ENCODE results near the gene KRTAP1-1. TPM values are rescaled to one million over a fixed set of nuclear protein-coding genes. Genes with fewer than 3 reads are reported as not detected.
"Not testable (repeated sequence)": the region's sequence is repeated elsewhere in the genome, so short reads cannot be mapped to it uniquely, and the experiment has no call there.

KRTAP1-1 gene, protein sequence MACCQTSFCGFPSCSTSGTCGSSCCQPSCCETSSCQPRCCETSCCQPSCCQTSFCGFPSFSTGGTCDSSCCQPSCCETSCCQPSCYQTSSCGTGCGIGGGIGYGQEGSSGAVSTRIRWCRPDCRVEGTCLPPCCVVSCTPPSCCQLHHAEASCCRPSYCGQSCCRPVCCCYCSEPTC
- total RNA-seq (2014; rRNA removed; shearing (Covaris generic)) = not detected in 2 replicates

DNA sequence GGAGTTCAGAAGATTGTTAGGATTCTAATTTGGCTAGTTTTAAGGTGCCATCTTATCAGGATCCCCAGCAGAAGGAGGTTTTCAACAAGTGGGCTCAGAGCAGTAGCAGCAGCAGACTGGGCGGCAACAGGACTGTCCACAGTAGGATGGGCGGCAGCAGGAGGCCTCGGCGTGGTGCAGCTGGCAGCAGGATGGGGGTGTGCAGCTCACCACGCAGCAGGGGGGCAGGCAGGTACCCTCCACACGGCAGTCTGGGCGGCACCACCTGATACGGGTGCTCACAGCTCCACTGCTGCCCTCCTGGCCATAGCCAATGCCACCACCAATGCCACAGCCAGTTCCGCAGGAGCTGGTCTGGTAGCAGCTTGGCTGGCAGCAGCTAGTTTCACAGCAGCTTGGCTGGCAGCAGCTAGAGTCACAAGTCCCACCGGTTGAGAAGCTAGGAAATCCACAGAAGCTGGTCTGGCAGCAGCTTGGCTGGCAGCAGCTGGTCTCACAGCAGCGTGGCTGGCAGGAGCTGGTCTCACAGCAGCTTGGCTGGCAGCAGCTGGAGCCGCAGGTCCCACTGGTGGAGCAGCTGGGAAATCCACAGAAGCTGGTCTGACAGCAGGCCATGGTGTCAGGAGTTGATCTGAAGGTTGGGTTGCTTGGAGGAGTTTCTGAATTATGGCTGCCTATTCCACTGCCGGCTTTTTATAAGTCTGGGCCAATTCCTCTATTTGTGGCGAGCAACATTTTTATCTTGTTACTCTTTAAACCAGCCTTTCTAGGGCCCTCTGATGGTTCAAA, at the start of gene KRTAP1-1:
TSS of gene KRTAP1-1 (minus strand) at position 668 of the 789 bp plus-strand sequence. CDS start at position 615, 53 bp downstream.
- not testable (repeated sequence) for H3K4me3 ChIP-seq; H3K4me1 ChIP-seq; H3K27ac ChIP-seq; H3K27me3 ChIP-seq; H3K36me3 ChIP-seq; H3K9me3 ChIP-seq (replicated peaks)
- DNase-seq = peak; percentile 18 to 25

- DNase-seq; H3K36me3 ChIP-seq; H3K27ac ChIP-seq; H3K27me3 ChIP-seq; H3K9me3 ChIP-seq (replicated peaks); H3K4me3 ChIP-seq; H3K4me1 ChIP-seq: not testable (repeated sequence)
These were observed 47.6 kb upstream of the KRTAP1-1 start for GRCh38 chr17:41088760-41089352.

DNA sequence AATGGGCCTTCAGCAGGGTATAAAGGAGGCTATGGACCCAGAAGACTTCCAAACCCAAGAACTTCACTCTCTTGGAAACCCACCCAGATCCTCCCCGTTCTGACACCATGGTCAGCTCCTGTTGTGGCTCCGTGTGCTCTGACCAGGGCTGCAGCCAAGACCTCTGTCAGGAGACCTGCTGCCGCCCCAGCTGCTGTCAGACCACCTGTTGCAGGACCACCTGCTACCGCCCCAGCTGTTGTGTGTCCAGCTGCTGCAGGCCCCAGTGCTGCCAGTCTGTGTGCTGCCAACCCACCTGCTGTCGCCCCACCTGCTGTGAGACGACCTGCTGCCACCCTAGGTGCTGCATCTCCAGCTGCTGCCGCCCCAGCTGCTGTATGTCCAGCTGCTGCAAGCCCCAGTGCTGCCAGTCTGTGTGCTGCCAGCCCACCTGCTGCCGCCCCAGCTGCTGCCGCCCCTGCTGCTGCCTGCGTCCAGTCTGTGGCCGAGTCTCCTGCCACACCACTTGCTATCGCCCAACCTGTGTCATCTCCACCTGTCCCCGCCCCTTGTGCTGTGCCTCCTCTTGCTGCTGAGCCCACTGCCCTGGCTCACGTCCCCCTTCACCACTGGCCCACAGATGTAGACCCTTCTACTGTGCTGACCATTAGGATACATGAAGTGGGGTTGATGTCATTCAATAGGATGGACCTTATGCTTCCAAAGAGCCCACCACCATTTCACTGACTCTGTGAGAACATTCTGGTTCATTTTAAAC, 43.0 kb upstream of the KRTAP1-1 start, which contains the start of gene KRTAP4-7:
TSS of gene KRTAP4-7 (plus strand) at position 51 of the 757 bp plus-strand sequence. CDS start at position 108, 57 bp downstream.
- H3K4me3 ChIP-seq, H3K27ac ChIP-seq: not testable (repeated sequence)
- peak; percentile 70 to 81 for DNase-seq

GRCh38 chr17:41083427-41083826, 42.2 kb upstream of the KRTAP1-1 start:
- H3K27me3 ChIP-seq; DNase-seq; H3K4me3 ChIP-seq; H3K36me3 ChIP-seq; H3K4me1 ChIP-seq; H3K9me3 ChIP-seq (replicated peaks); H3K27ac ChIP-seq: not testable (repeated sequence)

More for the DNA sequence above, 43.0 kb upstream of the KRTAP1-1 start, which contains the start of gene KRTAP4-7:
- H3K27me3 ChIP-seq; H3K9me3 ChIP-seq (replicated peaks); H3K36me3 ChIP-seq; H3K4me1 ChIP-seq: not testable (repeated sequence)

- no peaks in the 10 kb centered on the region for H3K36me3 ChIP-seq
- no peaks in the 10 kb centered on the region for H3K27me3 ChIP-seq
- H3K4me1 ChIP-seq = no peaks in the 10 kb centered on the region
- H3K27ac ChIP-seq = no peak overlapping the region
- no peak overlapping the region for H3K4me3 ChIP-seq
- H3K9me3 ChIP-seq (replicated peaks) = no peaks in the 10 kb centered on the region
- DNase-seq = no peak
These were observed 41.4 kb upstream of the KRTAP1-1 start for GRCh38 chr17:41082626-41083025.

DNA sequence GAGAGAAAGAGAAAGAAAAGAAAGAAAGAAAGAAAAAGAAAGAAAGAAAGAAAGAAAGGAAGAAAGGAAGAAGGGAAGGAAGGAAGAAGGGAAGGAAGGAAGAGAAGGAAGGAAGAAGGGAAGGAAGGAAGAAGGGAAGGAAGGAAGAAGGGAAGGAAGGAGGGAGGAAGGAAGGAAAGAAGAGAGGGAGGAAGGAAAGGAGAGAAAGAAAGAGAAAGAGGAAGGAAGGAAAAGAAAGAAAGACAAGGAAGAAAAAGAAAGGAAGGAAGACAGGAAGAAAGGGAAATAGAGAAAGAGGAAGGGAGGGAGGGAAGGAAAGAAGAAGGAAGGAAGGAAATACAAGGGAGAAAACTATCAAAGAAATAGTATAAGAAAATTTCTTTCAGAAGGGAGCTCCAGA, 35.5 kb upstream of the KRTAP1-1 start:
- H3K9me3 ChIP-seq (replicated peaks) = no peaks in the 10 kb centered on the region
- H3K27me3 ChIP-seq = no peaks in the 10 kb centered on the region
- H3K27ac ChIP-seq = no peak overlapping the region
- no peak for DNase-seq
- no peaks in the 10 kb centered on the region for H3K36me3 ChIP-seq
- peaks cover 7% of the 10 kb centered on the region for H3K4me1 ChIP-seq
- no peak overlapping the region for H3K4me3 ChIP-seq

DNA sequence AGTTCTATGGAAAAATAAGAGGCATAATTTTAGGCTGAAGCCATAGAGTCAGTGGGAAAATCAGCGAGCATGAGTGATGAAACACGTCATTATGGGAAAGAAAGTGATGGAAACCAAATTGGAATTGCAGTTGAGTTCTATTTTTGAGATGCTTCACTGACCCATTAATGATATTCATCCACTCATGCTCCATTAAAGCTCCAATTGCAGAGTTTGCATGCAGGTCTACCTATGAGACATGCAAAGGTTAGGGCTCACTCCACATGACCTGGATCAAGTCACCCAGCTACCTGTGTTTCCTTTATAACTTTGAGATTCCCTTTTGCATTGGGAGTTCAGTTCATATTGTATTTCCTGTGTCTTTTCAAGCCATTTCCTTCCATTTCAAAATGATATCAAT, 32.4 kb upstream of the KRTAP1-1 start:
- DNase-seq = no peak
- Histone ChIP-seq H3K27ac (no peak overlapping the region), H3K4me3 (no peak overlapping the region), H3K9me3 (replicated peaks) (no peaks in the 10 kb centered on the region), H3K36me3 (no peaks in the 10 kb centered on the region), H3K4me1 (peaks cover 25% of the 10 kb centered on the region), H3K27me3 (no peaks in the 10 kb centered on the region)

- peak; percentile 98 for DNase-seq
- no peak overlapping the region for H3K4me3 ChIP-seq
- H3K4me1 ChIP-seq = peaks cover 27% of the 10 kb centered on the region
- H3K9me3 ChIP-seq (replicated peaks) = no peaks in the 10 kb centered on the region
- no peaks in the 10 kb centered on the region for H3K27me3 ChIP-seq
- H3K27ac ChIP-seq = peak overlapping the region; percentile 77
- no peaks in the 10 kb centered on the region for H3K36me3 ChIP-seq
These were observed 30.5 kb upstream of the KRTAP1-1 start for GRCh38 chr17:41071606-41072360.

GRCh38 chr17:41069031-41069430, 27.8 kb upstream of the KRTAP1-1 start:
- H3K36me3 ChIP-seq = no peaks in the 10 kb centered on the region
- no peak overlapping the region for H3K27ac ChIP-seq
- H3K4me1 ChIP-seq = peaks cover 51% of the 10 kb centered on the region
- DNase-seq = no peak
- H3K27me3 ChIP-seq = no peaks in the 10 kb centered on the region
- H3K9me3 ChIP-seq (replicated peaks) = no peaks in the 10 kb centered on the region
- no peak overlapping the region for H3K4me3 ChIP-seq

- Histone ChIP-seq H3K4me1 (peaks cover 57% of the 10 kb centered on the region), H3K4me3 (no peak overlapping the region), H3K36me3 (no peaks in the 10 kb centered on the region), H3K27me3 (no peaks in the 10 kb centered on the region), H3K9me3 (replicated peaks) (no peaks in the 10 kb centered on the region), H3K27ac (no peak overlapping the region)
- DNase-seq = no peak
These were observed 26.0 kb upstream of the KRTAP1-1 start for GRCh38 chr17:41067281-41067680.

- no peaks in the 10 kb centered on the region for H3K27me3 ChIP-seq
- no peaks in the 10 kb centered on the region for H3K9me3 ChIP-seq (replicated peaks)
- no peak within 1 kb of the TSS for H3K4me3 ChIP-seq
- H3K27ac ChIP-seq = 0 out of 2 replicates have a peak within 1 kb of the TSS, but pooled peaks have one; percentile 8
- DNase-seq = peak; percentile 13 to 17
- no peaks in the 10 kb centered on the region for H3K36me3 ChIP-seq
- H3K4me1 ChIP-seq = peaks cover 59% of the 10 kb centered on the region
These were observed 24.8 kb upstream of the KRTAP1-1 start, which contains the start of gene KRTAP2-4 for GRCh38 chr17:41065829-41066624. TSS of gene KRTAP2-4 (minus strand) at chr17:41065879. CDS start at chr17:41065845, 34 bp downstream.

DNA sequence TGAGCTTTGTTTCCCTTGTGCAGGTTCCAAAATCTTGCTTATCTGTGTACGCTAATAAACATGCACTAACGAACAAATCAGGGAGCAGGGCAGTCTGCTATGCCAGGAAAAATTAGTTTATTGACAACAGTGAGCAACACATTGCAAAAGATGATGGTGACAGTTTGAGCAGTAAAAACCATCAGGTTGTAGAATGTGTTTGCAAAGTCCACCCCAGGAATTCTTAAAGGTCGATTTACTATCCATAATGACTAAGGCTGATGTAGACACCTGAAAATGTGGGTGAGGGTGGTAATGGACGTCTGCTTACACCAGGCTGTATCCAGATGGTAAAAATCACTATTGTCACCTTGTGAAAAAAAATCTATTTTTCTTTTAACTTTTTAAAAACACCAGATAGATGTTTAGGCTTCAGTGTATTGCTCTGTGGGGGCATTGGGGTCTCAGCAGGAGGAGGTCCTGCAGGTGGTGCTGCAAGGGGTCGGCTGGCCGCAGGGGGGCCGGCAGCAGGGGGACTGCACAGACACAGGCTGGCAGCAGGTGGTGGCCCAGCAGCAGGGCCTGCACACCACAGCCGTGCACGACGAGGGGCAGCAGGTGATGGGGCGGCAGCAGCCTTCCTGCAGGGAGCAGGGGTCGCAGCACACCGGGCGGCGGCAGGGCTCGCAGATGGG, 23.9 kb upstream of the KRTAP1-1 start:
- H3K36me3 ChIP-seq; H3K27ac ChIP-seq; H3K9me3 ChIP-seq (replicated peaks); H3K27me3 ChIP-seq; H3K4me3 ChIP-seq; DNase-seq: not testable (repeated sequence)
- peaks cover 59% of the 10 kb centered on the region for H3K4me1 ChIP-seq

- Histone ChIP-seq H3K27me3 (no peaks in the 10 kb centered on the region), H3K4me3 (no peak overlapping the region), H3K9me3 (replicated peaks) (no peaks in the 10 kb centered on the region), H3K4me1 (peaks cover 62% of the 10 kb centered on the region), H3K36me3 (no peaks in the 10 kb centered on the region), H3K27ac (0 out of 2 replicates have a peak overlapping the region, but pooled peaks have one; percentile 8)
- DNase-seq = peak; percentile 36 to 67
These were observed 23.1 kb upstream of the KRTAP1-1 start for GRCh38 chr17:41064301-41064700.
